ENCODE measurements around the gene IGFBPL1. TPM values are rescaled to one million over a fixed set of nuclear protein-coding genes. Genes with fewer than 3 reads are reported as not detected.
A peak's percentile ranks its signal among the peaks of the same experiment; 100 is the strongest.
"Not testable (repeated sequence)": the region's sequence is repeated elsewhere in the genome, so short reads cannot be mapped to it uniquely, and the experiment has no call there.

The IGFBPL1 gene
- total RNA-seq: not detected in 2 replicates

- peak within 1 kb of the TSS; percentile 47 for H3K4me3 Mint-ChIP-seq
- no peaks in the 10 kb centered on the region for H3K36me3 Mint-ChIP-seq (ENCODE audit: low read depth)
- DNase-seq (ENCODE audit: low spot score): no peak
- peaks cover 38% of the 10 kb centered on the region for H3K27me3 Mint-ChIP-seq (ENCODE audit: insufficient read depth)
- H3K9me3 Mint-ChIP-seq: no peaks in the 10 kb centered on the region
- H3K27ac Mint-ChIP-seq: no peak within 1 kb of the TSS
- intact Hi-C loops (cut with micrococcal nuclease): no loop called here
- H3K4me1 Mint-ChIP-seq (ENCODE audit: low read depth): no peaks in the 10 kb centered on the region
These were observed at the start of gene IGFBPL1 for GRCh38 chr9:38423973-38424843. Gene IGFBPL1, minus strand, starts transcription at chr9:38424454. Its CDS starts 30 bp downstream, at chr9:38424424.

GRCh38 chr9:38472583-38473249 is 48.5 kb upstream of the IGFBPL1 start:
- intact Hi-C loops (cut with micrococcal nuclease); DNase-seq (ENCODE audit: low spot score); H3K27me3 Mint-ChIP-seq (ENCODE audit: insufficient read depth); H3K36me3 Mint-ChIP-seq (ENCODE audit: low read depth); H3K4me3 Mint-ChIP-seq; H3K9me3 Mint-ChIP-seq; H3K4me1 Mint-ChIP-seq (ENCODE audit: low read depth); H3K27ac Mint-ChIP-seq: not testable (repeated sequence)

GRCh38 chr9:38467404-38467803 is 43.1 kb upstream of the IGFBPL1 start:
- H3K4me3 Mint-ChIP-seq: no peak overlapping the region
- DNase-seq (ENCODE audit: low spot score): no peak
- H3K4me1 Mint-ChIP-seq (ENCODE audit: low read depth): no peaks in the 10 kb centered on the region
- peaks cover 10% of the 10 kb centered on the region for H3K9me3 Mint-ChIP-seq
- no peak overlapping the region for H3K27ac Mint-ChIP-seq
- intact Hi-C loops (cut with micrococcal nuclease): no loop called here
- H3K27me3 Mint-ChIP-seq (ENCODE audit: insufficient read depth): no peaks in the 10 kb centered on the region
- no peaks in the 10 kb centered on the region for H3K36me3 Mint-ChIP-seq (ENCODE audit: low read depth)

GRCh38 chr9:38453835-38454234 is 29.6 kb upstream of the IGFBPL1 start:
- Mint-ChIP-seq H3K27me3 (ENCODE audit: insufficient read depth) (no peaks in the 10 kb centered on the region), H3K36me3 (ENCODE audit: low read depth) (no peaks in the 10 kb centered on the region), H3K27ac (no peak overlapping the region), H3K4me3 (no peak overlapping the region), H3K4me1 (ENCODE audit: low read depth) (no peaks in the 10 kb centered on the region), H3K9me3 (peaks cover 11% of the 10 kb centered on the region)
- intact Hi-C loops (cut with micrococcal nuclease): no loop called here
- no peak for DNase-seq (ENCODE audit: low spot score)

- peaks cover 8% of the 10 kb centered on the region for H3K27me3 Mint-ChIP-seq (ENCODE audit: insufficient read depth)
- no peak for DNase-seq (ENCODE audit: low spot score)
- no peaks in the 10 kb centered on the region for H3K4me1 Mint-ChIP-seq (ENCODE audit: low read depth)
- H3K9me3 Mint-ChIP-seq: peaks cover 11% of the 10 kb centered on the region
- H3K27ac Mint-ChIP-seq: no peak overlapping the region
- H3K4me3 Mint-ChIP-seq: no peak overlapping the region
- no peaks in the 10 kb centered on the region for H3K36me3 Mint-ChIP-seq (ENCODE audit: low read depth)
- intact Hi-C loops (cut with micrococcal nuclease): no loop called here
These were observed 26.9 kb upstream of the IGFBPL1 start for GRCh38 chr9:38451162-38451561.

- intact Hi-C loops (cut with micrococcal nuclease): no loop called here
- H3K4me3 Mint-ChIP-seq: no peak overlapping the region
These were observed 23.4 kb upstream of the IGFBPL1 start for GRCh38 chr9:38447703-38448102.

GRCh38 chr9:38445154-38446043 is 21.1 kb upstream of the IGFBPL1 start:
- Mint-ChIP-seq H3K4me3 (no peak overlapping the region), H3K27me3 (ENCODE audit: insufficient read depth) (peaks cover 12% of the 10 kb centered on the region), H3K36me3 (ENCODE audit: low read depth) (no peaks in the 10 kb centered on the region), H3K9me3 (no peaks in the 10 kb centered on the region), H3K27ac (no peak overlapping the region), H3K4me1 (ENCODE audit: low read depth) (no peaks in the 10 kb centered on the region)
- DNase-seq (ENCODE audit: low spot score): no peak
- intact Hi-C loops (cut with micrococcal nuclease): no loop called here

More at GRCh38 chr9:38447703-38448102, 23.4 kb upstream of the IGFBPL1 start:
- Mint-ChIP-seq H3K27ac (no peak overlapping the region), H3K4me1 (ENCODE audit: low read depth) (no peaks in the 10 kb centered on the region), H3K36me3 (ENCODE audit: low read depth) (no peaks in the 10 kb centered on the region), H3K27me3 (ENCODE audit: insufficient read depth) (peaks cover 12% of the 10 kb centered on the region), H3K9me3 (peaks cover 11% of the 10 kb centered on the region)
- DNase-seq (ENCODE audit: low spot score): no peak

- H3K27ac Mint-ChIP-seq: no peak overlapping the region
- H3K27me3 Mint-ChIP-seq (ENCODE audit: insufficient read depth): peaks cover 10% of the 10 kb centered on the region
- intact Hi-C loops (cut with micrococcal nuclease): no loop called here
- no peak overlapping the region for H3K4me3 Mint-ChIP-seq
- H3K36me3 Mint-ChIP-seq (ENCODE audit: low read depth): no peaks in the 10 kb centered on the region
- no peaks in the 10 kb centered on the region for H3K9me3 Mint-ChIP-seq
- no peak for DNase-seq (ENCODE audit: low spot score)
- no peaks in the 10 kb centered on the region for H3K4me1 Mint-ChIP-seq (ENCODE audit: low read depth)
These were observed 19.3 kb upstream of the IGFBPL1 start for GRCh38 chr9:38443597-38443996.

- no peak for DNase-seq (ENCODE audit: low spot score)
- Mint-ChIP-seq H3K4me1 (ENCODE audit: low read depth) (no peaks in the 10 kb centered on the region), H3K9me3 (no peaks in the 10 kb centered on the region), H3K36me3 (ENCODE audit: low read depth) (no peaks in the 10 kb centered on the region), H3K27ac (no peak overlapping the region), H3K27me3 (ENCODE audit: insufficient read depth) (peaks cover 8% of the 10 kb centered on the region), H3K4me3 (no peak overlapping the region)
- intact Hi-C loops (cut with micrococcal nuclease): no loop called here
These were observed 18.9 kb upstream of the IGFBPL1 start for GRCh38 chr9:38443181-38443580.

GRCh38 chr9:38442473-38443096 is 18.3 kb upstream of the IGFBPL1 start:
- no peaks in the 10 kb centered on the region for H3K9me3 Mint-ChIP-seq
- DNase-seq (ENCODE audit: low spot score): no peak
- no peaks in the 10 kb centered on the region for H3K4me1 Mint-ChIP-seq (ENCODE audit: low read depth)
- peaks cover 6% of the 10 kb centered on the region for H3K27me3 Mint-ChIP-seq (ENCODE audit: insufficient read depth)
- H3K4me3 Mint-ChIP-seq: no peak overlapping the region
- intact Hi-C loops (cut with micrococcal nuclease): no loop called here
- no peaks in the 10 kb centered on the region for H3K36me3 Mint-ChIP-seq (ENCODE audit: low read depth)
- H3K27ac Mint-ChIP-seq: no peak overlapping the region

GRCh38 chr9:38441347-38442085 is 17.3 kb upstream of the IGFBPL1 start:
- H3K4me1 Mint-ChIP-seq (ENCODE audit: low read depth): no peaks in the 10 kb centered on the region
- H3K4me3 Mint-ChIP-seq: no peak overlapping the region
- no peak overlapping the region for H3K27ac Mint-ChIP-seq
- H3K9me3 Mint-ChIP-seq: no peaks in the 10 kb centered on the region
- DNase-seq (ENCODE audit: low spot score): no peak
- H3K27me3 Mint-ChIP-seq (ENCODE audit: insufficient read depth): peaks cover 6% of the 10 kb centered on the region
- H3K36me3 Mint-ChIP-seq (ENCODE audit: low read depth): no peaks in the 10 kb centered on the region
- intact Hi-C loops (cut with micrococcal nuclease): no loop called here

- Mint-ChIP-seq H3K36me3 (ENCODE audit: low read depth) (no peaks in the 10 kb centered on the region), H3K27ac (no peak overlapping the region), H3K27me3 (ENCODE audit: insufficient read depth) (peaks cover under 1% of the 10 kb centered on the region), H3K4me1 (ENCODE audit: low read depth) (no peaks in the 10 kb centered on the region), H3K9me3 (no peaks in the 10 kb centered on the region), H3K4me3 (no peak overlapping the region)
- intact Hi-C loops (cut with micrococcal nuclease): no loop called here
- no peak for DNase-seq (ENCODE audit: low spot score)
These were observed 16.3 kb upstream of the IGFBPL1 start for GRCh38 chr9:38440516-38440915.

Data from activated T-helper 1 cell treated with anti-CD3 and anti-CD28 coated beads, Interleukin-12 subunit alpha, Interleukin-12 subunit beta, Interleukin-2, Interleukin-4 antibody, amounts not matched to agents 30 ng/mL and 10 ng/mL and 1 ng/mL, durations not matched to agents 14 hours and 24 hours and 36 hours (primary cell).